ENCODE results near the gene ANKRD63.

DNA sequence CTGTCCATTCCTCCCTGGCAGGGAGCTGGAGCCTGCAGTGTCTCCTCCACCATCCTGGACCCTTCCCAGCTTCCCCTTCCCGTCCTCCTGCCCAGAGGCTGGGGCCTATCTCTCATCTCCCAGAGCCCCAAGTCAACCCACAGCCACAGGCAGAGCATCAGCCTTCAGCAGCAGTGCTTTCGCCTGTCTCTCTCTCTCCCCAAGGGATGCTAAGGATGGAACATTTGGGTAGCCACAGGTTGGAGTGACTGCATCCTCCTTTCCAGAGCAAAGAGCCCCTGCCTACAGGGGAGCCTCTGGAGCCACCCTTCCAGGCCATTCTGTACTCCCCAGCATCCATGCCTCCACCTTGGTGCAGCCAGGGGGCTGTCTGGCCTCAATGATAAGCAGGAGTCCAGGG lies 20.7 kb upstream of the ANKRD63 start:
- TF ChIP-seq CTCF (conservative IDR thresholded peaks at IDR 0.05; ENCODE audit: low read depth, low read length) (no peak), EZH2 (IDR thresholded peaks at IDR 0.05; ENCODE audit: borderline replicate concordance, low read depth, low read length, poor library complexity, severe bottlenecking) (no peak)

All from A673 (cell line).